PC-9 (cell line): ENCODE results near the gene EEF2K. TPM values are rescaled to one million over a fixed set of nuclear protein-coding genes. Genes with fewer than 3 reads are reported as not detected.

Experiments used
- BruUV-seq: library from RNA; stranded (reverse); fragments of 400-500 nt; replicated peaks from 2 replicates; lab custom pipeline; 2021; lab: Mats Ljungman, UMichigan
- CTCF ChIA-PET: fragments of 300-600 bp; sonication (Branson Sonifier 250); formaldehyde crosslinking; loops from one replicate; lab custom pipeline; 2022; ENCODE audit warnings: antibody characterized with exemption; lab: Charles Lee
- POLR2A ChIA-PET: fragments of 300-600 bp; sonication (Branson Sonifier 250); formaldehyde crosslinking; loops from one replicate; lab custom pipeline; 2022; ENCODE audit warnings: antibody characterized with exemption; ENCODE audit not compliant: unreplicated experiment; lab: Charles Lee
- DNase-seq, 2 experiments: peaks; one replicate each; pipeline versions ENCODE4 v3.0.0 to v3.0.0-alpha.2; 2015 to 2022; ENCODE audit warnings: mixed read lengths in 1 of 2
- H2AFZ ChIP-seq: fragments of 200-600 bp; sonication (generic); 2 replicates; pipeline ENCODE4 v1.8.1; 2017; ENCODE audit warnings: antibody characterized with exemption
- H3F3A ChIP-seq: fragments of 200-600 bp; sonication (generic); 2 replicates; pipeline ENCODE4 v1.8.1; 2017; ENCODE audit warnings: antibody characterized with exemption, mild to moderate bottlenecking, low read depth; ENCODE audit not compliant: insufficient read depth
- H3K27ac ChIP-seq: fragments of 200-600 bp; sonication (generic); 2 replicates; pipeline ENCODE4 v1.6.1; 2016; ENCODE audit warnings: mixed run types
- H3K27me3 ChIP-seq: fragments of 200-600 bp; sonication (generic); 2 replicates; pipeline ENCODE4 v1.6.1; 2016; ENCODE audit warnings: low read depth, mixed run types; ENCODE audit not compliant: insufficient read depth
- H3K36me3 ChIP-seq: fragments of 200-600 bp; sonication (generic); 2 replicates; pipeline ENCODE4 v1.6.1; 2016; ENCODE audit warnings: low read depth, mixed run types
- H3K4me1 ChIP-seq: fragments of 200-600 bp; sonication (generic); replicated peaks from 2 replicates; pipeline ENCODE4 v1.6.1; 2016; ENCODE audit warnings: mixed run types; ENCODE audit not compliant: insufficient read depth
- H3K4me2 ChIP-seq: fragments of 200-600 bp; sonication (generic); 2 replicates; pipeline ENCODE4 v1.6.1; 2017; ENCODE audit warnings: mixed run types
- H3K4me3 ChIP-seq: fragments of 200-600 bp; sonication (generic); 2 replicates; pipeline ENCODE4 v1.6.1; 2016; ENCODE audit warnings: mixed run types
- H3K79me2 ChIP-seq: fragments of 200-600 bp; sonication (generic); 2 replicates; pipeline ENCODE4 v1.6.1; 2017; ENCODE audit warnings: low read depth, mixed run types
- H3K9me2 ChIP-seq: fragments of 200-600 bp; sonication (generic); 2 replicates; pipeline ENCODE4 v1.8.1; 2017; ENCODE audit warnings: mild to moderate bottlenecking; ENCODE audit not compliant: insufficient read depth
- H3K9me3 ChIP-seq: fragments of 200-600 bp; sonication (generic); 2 replicates; pipeline ENCODE4 v1.8.1; 2016; ENCODE audit warnings: low read depth; ENCODE audit not compliant: insufficient read depth
- H4K20me1 ChIP-seq: fragments of 200-600 bp; sonication (generic); 2 replicates; pipeline ENCODE4 v1.8.1; 2017; ENCODE audit not compliant: insufficient read depth
- CTCF ChIP-seq: fragments of 200-600 bp; sonication (generic); conservative IDR thresholded peaks from 2 replicates; pipeline ENCODE4 v1.6.1; 2017; ENCODE audit warnings: mixed run types, antibody characterized with exemption, mild to moderate bottlenecking, moderate library complexity
- EZH2 ChIP-seq: fragments of 200-600 bp; sonication (generic); IDR thresholded peaks from 2 replicates; pipeline ENCODE4 v1.8.0; 2017; ENCODE audit warnings: antibody characterized with exemption, low read depth
- intact Hi-C: fragments of 100-400 bp; cut with micrococcal nuclease; formaldehyde crosslinking; loops from one replicate; pipeline ENCODE4 v1.10.0; 2022; ENCODE audit not compliant: unreplicated experiment
- total RNA-seq: library from RNA; stranded (reverse); gene quantifications from 2 replicates; pipeline ENCODE4 v1.2.3, GENCODE V29; 2021

Gene EEF2K
- total RNA-seq, 1 experiment from 2014 or later, result 29.8 TPM

- ChIA-PET POLR2A (no interaction called here), CTCF (no interaction called here)
- H3K9me3 ChIP-seq, result no peaks in the 10 kb centered on the region
- H3K36me3 ChIP-seq, result no peaks in the 10 kb centered on the region
- H2AFZ ChIP-seq, result no peak overlapping the region
- intact Hi-C loops, result no loop called here
- H3K4me1 ChIP-seq, result peaks cover 5% of the 10 kb centered on the region
- no peaks in the 10 kb centered on the region for H4K20me1 ChIP-seq
- no peak overlapping the region for H3K27ac ChIP-seq
- H3K79me2 ChIP-seq, result no peaks in the 10 kb centered on the region
- TF ChIP-seq CTCF (no peak), EZH2 (no peak)
- no TSS peak for BruUV-seq
- no peak overlapping the region for H3K4me3 ChIP-seq
- peaks cover 10% of the 10 kb centered on the region; the same call in 1 of the 2 replicates for H3K27me3 ChIP-seq
- H3K9me2 ChIP-seq, result no peaks in the 10 kb centered on the region
- no peak for DNase-seq
- peaks cover 7% of the 10 kb centered on the region; the same call in 1 of the 2 replicates for H3F3A ChIP-seq
- no peak overlapping the region for H3K4me2 ChIP-seq
Observed at GRCh38 chr16:22184615-22184968, 21.5 kb upstream of the EEF2K start.

- Histone ChIP-seq H3K4me1 (peaks cover 7% of the 10 kb centered on the region), H3K9me3 (no peaks in the 10 kb centered on the region), H3K36me3 (no peaks in the 10 kb centered on the region), H3K27me3 (peaks cover 4% of the 10 kb centered on the region; the same call in 1 of the 2 replicates), H3K4me2 (no peak overlapping the region), H3K27ac (no peak overlapping the region), H3K79me2 (no peaks in the 10 kb centered on the region), H3K9me2 (no peaks in the 10 kb centered on the region), H3K4me3 (no peak overlapping the region), H2AFZ (no peak overlapping the region), H4K20me1 (no peaks in the 10 kb centered on the region), H3F3A (peaks cover 9% of the 10 kb centered on the region; the same call in 1 of the 2 replicates)
- no peak for DNase-seq
- no peak for TF ChIP-seq EZH2
- no peak; the same call in 1 of the 2 replicates for TF ChIP-seq CTCF
- no TSS peak for BruUV-seq
- ChIA-PET CTCF (interaction anchor here (0.6 kb wide), 1 partner anchor 109 kb away, joined by 10 read pairs; no protein-coding TSS in a partner anchor), POLR2A (no interaction called here)
- intact Hi-C loops, result loop anchor here (5.0 kb wide), 2 partner anchors 94 to 479 kb away; partner anchors contain the start of gene VWA3A
Observed at GRCh38 chr16:22186517-22186916, 19.6 kb upstream of the EEF2K start.

GRCh38 chr16:22188267-22188594 is 17.8 kb upstream of the EEF2K start:
- Histone ChIP-seq H3K9me2 (no peaks in the 10 kb centered on the region), H3K4me1 (peaks cover 19% of the 10 kb centered on the region), H3F3A (peaks cover 9% of the 10 kb centered on the region; the same call in 1 of the 2 replicates), H3K27me3 (no peaks in the 10 kb centered on the region), H4K20me1 (no peaks in the 10 kb centered on the region), H3K4me3 (no peak overlapping the region), H3K4me2 (no peak overlapping the region), H2AFZ (no peak overlapping the region), H3K9me3 (no peaks in the 10 kb centered on the region), H3K36me3 (no peaks in the 10 kb centered on the region), H3K27ac (no peak overlapping the region), H3K79me2 (no peaks in the 10 kb centered on the region)
- no TSS peak for BruUV-seq
- TF ChIP-seq CTCF, result no peak
- POLR2A ChIA-PET, result interaction anchor here (0.5 to 0.6 kb wide), 2 partner anchors 62 to 1322 kb away, joined by 5 read pairs; partner anchors contain the start of gene GGA2
- intact Hi-C loops, result loop anchor here (1.0 to 5.0 kb wide), 6 partner anchors 96 to 530 kb away; partner anchors contain the start of genes PDZD9, UQCRC2 and VWA3A
- no peak for DNase-seq
- CTCF ChIA-PET, result interaction anchor here (0.5 to 1.8 kb wide), 18 partner anchors 21 to 703 kb away, joined by 3 to 31 read pairs (median 6); partner anchors contain the start of genes MOSMO and UQCRC2
